AG04450 (cell line): Measurements from ENCODE around the gene CCL4. TPM values are rescaled to one million over a fixed set of nuclear protein-coding genes. Genes with fewer than 3 reads are reported as not detected.
"Not testable (repeated sequence)": the region's sequence is repeated elsewhere in the genome, so short reads cannot be mapped to it uniquely, and the experiment has no call there.

Experiments
- CTCF ChIA-PET: fragments of 300-600, 350-600 bp; formaldehyde crosslinking; extraction: SDS; loops from one replicate; lab custom pipeline; 2022; ENCODE audit warnings: antibody characterized with exemption, inconsistent platforms; lab: Charles Lee
- POLR2A ChIA-PET: fragments of 350-600 bp; formaldehyde crosslinking; extraction: SDS; loops from one replicate; lab custom pipeline; 2021; ENCODE audit warnings: antibody characterized with exemption, inconsistent platforms; lab: Yijun Ruan, JAX
- DNase-seq: peaks from one replicate; pipeline ENCODE4 v3.0.0-alpha.2; 2011; ENCODE audit warnings: low read depth, low spot score
- H3K27ac ChIP-seq: one replicate; pipeline ENCODE4 v1.5.1; 2012; ENCODE audit warnings: low read depth, low read length, control low read depth
- H3K27me3 ChIP-seq: one replicate; pipeline ENCODE4 v1.6.0; 2012; ENCODE audit warnings: low read length; ENCODE audit not compliant: control insufficient read depth, insufficient read depth
- H3K4me3 ChIP-seq: 2 replicates; pipeline ENCODE4 v1.5.1; 2011; ENCODE audit warnings: mild to moderate bottlenecking, low read depth, low read length, control low read depth
- H3K9me3 ChIP-seq: 2 replicates; pipeline ENCODE4 v1.5.1; 2012; ENCODE audit warnings: low read length; ENCODE audit not compliant: control insufficient read depth, insufficient read depth
- polyA plus RNA-seq: library from polyadenylated mRNA; depleted of rRNA; stranded (reverse); fragments of >200 nt; gene quantifications from 2 replicates; pipeline ENCODE4 v1.2.3, GENCODE V29; 2011
- TF ChIP-seq, protein P1 (sequence below): IDR thresholded peaks from 2 replicates; pipeline ENCODE4 v1.5.1; 2011; ENCODE audit warnings: low read depth, low read length, control low read depth, inconsistent platforms

Gene CCL4
- polyA plus RNA-seq, 1 experiment: not detected

DNA sequence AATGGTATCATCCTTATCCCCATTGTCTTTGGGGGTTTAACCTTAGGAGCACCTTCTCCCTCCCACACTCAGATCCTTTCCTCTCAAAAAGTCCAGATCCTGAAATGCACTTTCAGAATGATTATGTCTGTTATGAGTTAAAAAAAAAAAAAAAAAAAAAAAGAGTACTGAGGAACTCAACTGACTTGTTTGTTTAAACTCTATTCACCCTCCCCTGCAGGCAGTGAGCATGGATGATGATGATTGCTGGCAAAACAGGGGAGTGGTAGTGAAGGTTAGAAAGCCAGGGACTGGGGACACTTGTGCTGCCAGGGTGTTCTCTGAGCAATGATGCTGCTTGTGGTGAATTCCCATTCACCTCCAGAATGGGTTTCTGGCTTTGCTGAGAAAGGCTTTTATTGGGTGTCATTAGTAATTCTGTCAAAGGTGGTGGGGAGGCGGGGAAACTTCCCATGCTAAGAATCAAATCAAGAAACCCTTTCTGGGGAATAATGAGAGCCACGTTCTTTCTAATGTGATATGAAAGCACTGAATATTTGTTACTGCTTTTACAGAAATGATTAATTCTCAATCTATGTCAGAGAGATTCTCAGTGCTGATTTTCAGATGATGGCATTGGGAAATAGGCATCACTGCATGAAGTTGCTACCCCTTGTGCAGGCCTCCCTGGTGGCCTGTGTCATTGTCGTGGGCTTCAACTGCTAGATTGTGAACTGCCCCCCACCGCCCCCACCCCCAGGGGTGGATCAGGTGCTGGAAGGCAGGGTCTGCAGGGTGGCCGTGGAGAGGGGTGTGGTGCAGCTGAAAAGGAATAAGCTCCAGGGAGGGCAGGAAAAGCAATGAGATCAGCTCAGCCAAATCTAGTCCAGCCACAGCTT is 14.1 kb downstream of the CCL4 start:
- no peak for DNase-seq
- Histone ChIP-seq H3K4me3 (no peak overlapping the region), H3K9me3 (no peaks in the 10 kb centered on the region), H3K27ac (no peak overlapping the region), H3K27me3 (no peaks in the 10 kb centered on the region)
- POLR2A ChIA-PET: no interaction called here
- TF ChIP-seq, protein P1, sequence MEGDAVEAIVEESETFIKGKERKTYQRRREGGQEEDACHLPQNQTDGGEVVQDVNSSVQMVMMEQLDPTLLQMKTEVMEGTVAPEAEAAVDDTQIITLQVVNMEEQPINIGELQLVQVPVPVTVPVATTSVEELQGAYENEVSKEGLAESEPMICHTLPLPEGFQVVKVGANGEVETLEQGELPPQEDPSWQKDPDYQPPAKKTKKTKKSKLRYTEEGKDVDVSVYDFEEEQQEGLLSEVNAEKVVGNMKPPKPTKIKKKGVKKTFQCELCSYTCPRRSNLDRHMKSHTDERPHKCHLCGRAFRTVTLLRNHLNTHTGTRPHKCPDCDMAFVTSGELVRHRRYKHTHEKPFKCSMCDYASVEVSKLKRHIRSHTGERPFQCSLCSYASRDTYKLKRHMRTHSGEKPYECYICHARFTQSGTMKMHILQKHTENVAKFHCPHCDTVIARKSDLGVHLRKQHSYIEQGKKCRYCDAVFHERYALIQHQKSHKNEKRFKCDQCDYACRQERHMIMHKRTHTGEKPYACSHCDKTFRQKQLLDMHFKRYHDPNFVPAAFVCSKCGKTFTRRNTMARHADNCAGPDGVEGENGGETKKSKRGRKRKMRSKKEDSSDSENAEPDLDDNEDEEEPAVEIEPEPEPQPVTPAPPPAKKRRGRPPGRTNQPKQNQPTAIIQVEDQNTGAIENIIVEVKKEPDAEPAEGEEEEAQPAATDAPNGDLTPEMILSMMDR: no peak
- CTCF ChIA-PET: interaction anchor here (0.6 kb wide), 1 partner anchor 31 kb away, joined by 3 read pairs; no protein-coding TSS in a partner anchor

DNA sequence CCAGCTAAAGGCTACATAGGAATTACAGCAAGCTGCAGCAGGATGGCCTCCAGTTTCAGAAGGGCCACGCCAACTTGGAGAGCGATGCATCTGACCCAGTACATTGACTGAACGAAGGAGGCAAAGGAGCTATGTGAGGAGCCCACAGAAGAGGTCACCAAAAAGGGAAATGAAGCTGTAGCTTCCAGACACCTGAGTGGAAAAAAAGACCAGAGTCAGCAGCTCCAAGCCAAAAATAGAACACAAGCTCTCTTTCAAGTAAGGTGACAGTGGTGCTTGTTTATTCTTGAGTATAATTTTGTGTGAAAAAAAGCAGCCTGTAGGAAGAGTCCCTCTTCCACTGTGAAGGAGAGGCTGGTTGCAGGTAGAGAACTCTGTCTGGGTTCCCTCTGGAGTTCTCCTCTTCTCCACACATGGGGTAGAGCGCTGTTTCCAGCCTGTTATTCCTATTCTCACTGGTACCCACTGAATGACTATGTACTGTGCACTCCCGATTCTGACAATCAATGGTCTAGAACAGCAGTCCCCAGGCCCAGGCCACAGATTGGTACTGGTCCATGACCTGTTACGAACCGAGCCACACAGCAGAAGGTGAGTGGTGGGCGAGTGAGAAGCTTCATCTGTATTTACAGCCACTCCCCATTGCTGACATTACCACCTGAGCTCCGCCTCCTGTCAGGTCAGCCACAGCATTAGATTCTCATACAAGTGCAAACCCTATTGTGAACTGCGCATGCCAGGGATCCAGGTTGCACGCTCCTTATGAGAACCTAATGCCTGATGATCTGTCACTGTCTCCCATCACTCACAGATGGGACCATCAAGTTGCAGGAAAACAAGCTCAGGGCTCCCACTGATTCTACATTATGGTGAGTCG is 15.1 kb downstream of the CCL4 start:
- Histone ChIP-seq H3K27ac (no peak overlapping the region), H3K9me3 (no peaks in the 10 kb centered on the region), H3K27me3 (no peaks in the 10 kb centered on the region), H3K4me3 (no peak overlapping the region)
- ChIA-PET CTCF (interaction anchor here (0.5 to 1.3 kb wide), 5 partner anchors 8 to 143 kb away, joined by 3 to 7 read pairs (median 3); no protein-coding TSS in a partner anchor), POLR2A (no interaction called here)
- TF ChIP-seq, protein P1: no peak
- no peak for DNase-seq

DNA sequence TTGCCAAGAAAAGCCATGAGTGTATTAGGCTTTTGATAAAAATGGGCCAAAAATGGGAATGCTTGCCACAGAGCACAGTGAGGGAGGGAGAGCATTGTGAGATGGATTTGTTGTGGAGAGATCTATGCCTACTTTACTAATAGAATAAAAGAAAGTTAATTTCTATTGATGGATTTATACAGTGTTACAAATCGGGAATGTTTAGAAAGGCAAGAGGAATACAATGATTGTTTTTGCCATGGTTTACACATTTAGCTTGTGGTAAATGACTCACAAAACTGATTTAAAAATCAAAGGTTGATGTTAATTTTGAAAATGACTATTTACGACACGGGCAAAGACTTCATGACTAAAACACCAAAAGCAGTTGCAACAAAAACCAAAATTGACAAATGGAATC is 16.6 kb downstream of the CCL4 start:
- TF ChIP-seq, protein P1: no peak
- Histone ChIP-seq H3K27me3 (no peaks in the 10 kb centered on the region), H3K4me3 (no peak overlapping the region), H3K27ac (no peak overlapping the region), H3K9me3 (peaks cover 5% of the 10 kb centered on the region)
- POLR2A ChIA-PET: no interaction called here
- DNase-seq: no peak
- CTCF ChIA-PET: interaction anchor here (1.3 kb wide), 1 partner anchor 28 kb away, joined by 3 read pairs; no protein-coding TSS in a partner anchor

DNA sequence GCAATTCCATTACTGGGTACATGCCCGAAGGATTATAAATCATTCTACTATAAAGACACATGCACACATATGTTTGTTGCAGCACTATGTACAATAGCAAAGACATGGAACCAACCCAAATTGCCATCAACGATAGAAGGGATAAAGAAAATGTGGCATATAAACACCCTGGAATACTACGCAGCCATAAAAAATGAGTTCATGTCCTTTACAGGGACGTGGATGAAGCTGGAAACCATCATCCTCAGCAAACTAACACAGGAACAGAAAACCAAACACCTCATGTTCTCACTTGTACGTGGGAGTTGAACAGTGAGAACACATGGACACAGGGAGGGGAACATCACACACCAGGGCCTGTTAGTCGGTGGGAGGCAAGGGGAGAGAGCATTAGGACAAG is 17.5 kb downstream of the CCL4 start:
- POLR2A ChIA-PET: not testable (repeated sequence)

DNA sequence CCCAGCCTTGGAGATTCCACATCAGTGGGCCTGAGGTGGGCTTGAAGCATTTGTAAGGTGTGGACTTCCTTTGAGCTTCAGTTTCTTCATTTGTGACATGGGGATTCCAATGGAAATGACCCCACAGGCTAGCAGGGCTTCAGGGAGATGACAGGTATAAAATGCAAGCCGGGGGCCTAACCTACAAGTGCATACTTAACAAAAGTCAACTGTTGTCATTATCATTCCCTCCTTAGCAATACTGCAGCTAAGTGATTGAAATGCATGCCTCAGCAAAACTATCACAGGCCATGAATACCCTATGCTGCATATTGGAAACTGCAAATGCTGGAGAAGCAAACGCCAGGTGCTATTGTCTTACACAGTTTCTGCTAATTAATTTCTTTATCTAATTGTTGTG is 19.8 kb downstream of the CCL4 start:
- ChIA-PET POLR2A (no interaction called here), CTCF (no interaction called here)
- H3K27me3 ChIP-seq: peaks cover 3% of the 10 kb centered on the region
- no peak overlapping the region for H3K4me3 ChIP-seq
- DNase-seq: no peak
- TF ChIP-seq, protein P1: no peak
- H3K27ac ChIP-seq: no peak overlapping the region
- H3K9me3 ChIP-seq: peaks cover 10% of the 10 kb centered on the region

More for the DNA sequence above, 17.5 kb downstream of the CCL4 start:
- H3K27ac ChIP-seq, DNase-seq, H3K4me3 ChIP-seq, H3K27me3 ChIP-seq, CTCF ChIA-PET, H3K9me3 ChIP-seq: not testable (repeated sequence)
